Neural cell (in vitro differentiated cells): ENCODE results near the gene AIFM1. TPM values are rescaled to one million over a fixed set of nuclear protein-coding genes. Genes with fewer than 3 reads are reported as not detected.

Source experiments
- H2AFZ ChIP-seq: fragments of 200-600, 300-800 bp; sonication (generic), shearing (Covaris generic); 2 replicates; pipeline ENCODE4 v1.6.0; 2014; ENCODE audit warnings: low read depth, mild to moderate bottlenecking, antibody characterized with exemption, low read length, moderate library complexity
- H3F3A ChIP-seq: fragments of 200-600 bp; shearing (Covaris generic); 2 replicates; pipeline ENCODE4 v1.6.1; 2016; ENCODE audit warnings: mild to moderate bottlenecking, moderate library complexity, mixed read lengths, antibody characterized with exemption, low read length; ENCODE audit not compliant: insufficient read depth, poor library complexity, severe bottlenecking
- H3K27ac ChIP-seq: fragments of 200-600, 300-800 bp; sonication (generic), shearing (Covaris generic); 2 replicates; pipeline ENCODE4 v1.5.1; 2014; ENCODE audit warnings: mild to moderate bottlenecking, low read length, moderate library complexity
- H3K27me3 ChIP-seq: fragments of 300-800, 200-600 bp; sonication (generic), shearing (Covaris generic); 2 replicates; pipeline ENCODE4 v1.6.0; 2014; ENCODE audit warnings: mild to moderate bottlenecking, low read depth, low read length, moderate library complexity; ENCODE audit not compliant: insufficient read depth
- H3K36me3 ChIP-seq: fragments of 300-800, 200-600 bp; sonication (generic), shearing (Covaris generic); 2 replicates; pipeline ENCODE4 v1.5.1; 2014; ENCODE audit warnings: mild to moderate bottlenecking, antibody characterized with exemption, low read length, moderate library complexity; ENCODE audit not compliant: insufficient read depth
- H3K4me2 ChIP-seq: fragments of 300-800, 200-600 bp; sonication (generic), shearing (Covaris generic); 2 replicates; pipeline ENCODE4 v1.6.0; 2014; ENCODE audit warnings: mild to moderate bottlenecking, low read length
- H3K4me3 ChIP-seq: fragments of 300-800, 200-600 bp; sonication (generic), shearing (Covaris generic); 2 replicates; pipeline ENCODE4 v1.5.1; 2014; ENCODE audit warnings: mild to moderate bottlenecking, low read length, moderate library complexity
- H3K79me2 ChIP-seq: fragments of 200-600 bp; shearing (Covaris generic); replicated peaks from 2 replicates; pipeline ENCODE4 v1.6.0; 2014; ENCODE audit warnings: mild to moderate bottlenecking, low read length, moderate library complexity; ENCODE audit not compliant: insufficient read depth
- H3K9ac ChIP-seq: fragments of 300-800, 200-600 bp; sonication (generic), shearing (Covaris generic); 2 replicates; pipeline ENCODE4 v1.6.1; 2016; ENCODE audit warnings: mild to moderate bottlenecking, low read length, mixed read lengths
- H3K9me2 ChIP-seq: fragments of 200-600 bp; shearing (Covaris generic); 2 replicates; pipeline ENCODE4 v1.6.1; 2016; ENCODE audit warnings: mild to moderate bottlenecking, low read length, mixed read lengths; ENCODE audit not compliant: insufficient read depth
- H3K9me3 ChIP-seq: fragments of 200-600, 300-800 bp; sonication (generic), shearing (Covaris generic); 2 replicates; pipeline ENCODE4 v1.6.1; 2016; ENCODE audit warnings: mild to moderate bottlenecking, mixed run types, low read length, moderate library complexity, mixed read lengths
- H4K20me1 ChIP-seq: fragments of 200-600 bp; shearing (Covaris generic); 2 replicates; pipeline ENCODE4 v1.6.1; 2016; ENCODE audit warnings: mild to moderate bottlenecking, mixed run types; ENCODE audit not compliant: insufficient read depth
- EP300 ChIP-seq: fragments of 450-650 bp; conservative IDR thresholded peaks from 2 replicates; pipeline ENCODE4 v1.6.1; 2014; ENCODE audit warnings: antibody characterized with exemption, mild to moderate bottlenecking, moderate library complexity; ENCODE audit not compliant: poor library complexity, severe bottlenecking
- EZH2 ChIP-seq: fragments of 200-600, 300-800 bp; shearing (Covaris generic), sonication (generic); IDR thresholded peaks from 2 replicates; pipeline ENCODE4 v1.6.1; 2014; ENCODE audit warnings: antibody characterized with exemption, low read length, borderline replicate concordance, mild to moderate bottlenecking; ENCODE audit not compliant: insufficient read depth, poor library complexity, severe bottlenecking
- MXI1 ChIP-seq: fragments of 450-650 bp; conservative IDR thresholded peaks from 2 replicates; pipeline ENCODE4 v1.6.1; 2014; ENCODE audit warnings: antibody characterized with exemption, mild to moderate bottlenecking; ENCODE audit not compliant: poor library complexity, severe bottlenecking
- POLR2AphosphoS5 ChIP-seq: IDR thresholded peaks from 2 replicates; pipeline ENCODE4 v1.6.1; 2012
- RAD21 ChIP-seq: fragments of 450-650 bp; conservative IDR thresholded peaks from 2 replicates; pipeline ENCODE4 v1.6.1; 2014; ENCODE audit warnings: antibody characterized with exemption, mild to moderate bottlenecking, moderate library complexity
- SMC3 ChIP-seq: fragments of 450-650 bp; conservative IDR thresholded peaks from 2 replicates; pipeline ENCODE4 v1.6.1; 2014; ENCODE audit warnings: antibody characterized with exemption, mild to moderate bottlenecking, moderate library complexity; ENCODE audit not compliant: poor library complexity
- TAF1 ChIP-seq: IDR thresholded peaks from 2 replicates; pipeline ENCODE4 v1.6.1; 2012; ENCODE audit warnings: low read depth
- polyA plus RNA-seq: library from polyadenylated mRNA; depleted of rRNA; stranded (reverse); fragments of >200 nt; gene quantifications from 2 replicates; pipeline ENCODE4 v1.2.3, GENCODE V29; 2014
- TF ChIP-seq, protein P1 (sequence below): fragments of 450-650 bp; IDR thresholded peaks from 2 replicates; pipeline ENCODE4 v1.5.1; 2014; ENCODE audit warnings: antibody characterized with exemption, mild to moderate bottlenecking, moderate library complexity; ENCODE audit not compliant: poor library complexity, severe bottlenecking
- TF ChIP-seq, protein P2 (sequence below): IDR thresholded peaks from 2 replicates; pipeline ENCODE4 v1.6.1; 2012; ENCODE audit warnings: borderline replicate concordance

The AIFM1 gene
- polyA plus RNA-seq, 1 donor from 2014 or later, result 24.3 TPM

DNA sequence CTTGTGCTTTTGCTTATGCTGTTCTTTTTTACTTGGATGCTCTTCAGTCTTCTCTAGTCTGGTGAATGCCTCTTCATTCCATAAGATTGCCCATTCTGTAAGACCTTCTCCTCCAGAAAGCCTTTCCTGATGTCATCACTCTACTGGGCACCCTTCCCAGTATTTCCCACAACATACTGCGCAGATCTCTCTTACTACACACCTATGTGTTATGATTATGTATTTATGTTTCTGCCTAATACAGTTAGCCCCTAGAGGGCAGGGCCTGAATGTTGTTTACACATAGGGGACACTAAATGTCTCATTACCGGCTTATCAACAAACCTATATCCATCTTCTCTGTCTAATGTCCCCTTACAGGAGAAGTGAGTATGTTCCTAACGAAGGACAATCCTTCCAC lies 21.1 kb downstream of the AIFM1 start:
- H3K9ac ChIP-seq, result no peak overlapping the region
- TF ChIP-seq TAF1 (no peak), RAD21 (no peak), EP300 (no peak), SMC3 (no peak), POLR2AphosphoS5 (no peak), MXI1 (no peak), EZH2 (no peak)
- TF ChIP-seq, protein P1, sequence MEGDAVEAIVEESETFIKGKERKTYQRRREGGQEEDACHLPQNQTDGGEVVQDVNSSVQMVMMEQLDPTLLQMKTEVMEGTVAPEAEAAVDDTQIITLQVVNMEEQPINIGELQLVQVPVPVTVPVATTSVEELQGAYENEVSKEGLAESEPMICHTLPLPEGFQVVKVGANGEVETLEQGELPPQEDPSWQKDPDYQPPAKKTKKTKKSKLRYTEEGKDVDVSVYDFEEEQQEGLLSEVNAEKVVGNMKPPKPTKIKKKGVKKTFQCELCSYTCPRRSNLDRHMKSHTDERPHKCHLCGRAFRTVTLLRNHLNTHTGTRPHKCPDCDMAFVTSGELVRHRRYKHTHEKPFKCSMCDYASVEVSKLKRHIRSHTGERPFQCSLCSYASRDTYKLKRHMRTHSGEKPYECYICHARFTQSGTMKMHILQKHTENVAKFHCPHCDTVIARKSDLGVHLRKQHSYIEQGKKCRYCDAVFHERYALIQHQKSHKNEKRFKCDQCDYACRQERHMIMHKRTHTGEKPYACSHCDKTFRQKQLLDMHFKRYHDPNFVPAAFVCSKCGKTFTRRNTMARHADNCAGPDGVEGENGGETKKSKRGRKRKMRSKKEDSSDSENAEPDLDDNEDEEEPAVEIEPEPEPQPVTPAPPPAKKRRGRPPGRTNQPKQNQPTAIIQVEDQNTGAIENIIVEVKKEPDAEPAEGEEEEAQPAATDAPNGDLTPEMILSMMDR, result no peak
- TF ChIP-seq, protein P2, sequence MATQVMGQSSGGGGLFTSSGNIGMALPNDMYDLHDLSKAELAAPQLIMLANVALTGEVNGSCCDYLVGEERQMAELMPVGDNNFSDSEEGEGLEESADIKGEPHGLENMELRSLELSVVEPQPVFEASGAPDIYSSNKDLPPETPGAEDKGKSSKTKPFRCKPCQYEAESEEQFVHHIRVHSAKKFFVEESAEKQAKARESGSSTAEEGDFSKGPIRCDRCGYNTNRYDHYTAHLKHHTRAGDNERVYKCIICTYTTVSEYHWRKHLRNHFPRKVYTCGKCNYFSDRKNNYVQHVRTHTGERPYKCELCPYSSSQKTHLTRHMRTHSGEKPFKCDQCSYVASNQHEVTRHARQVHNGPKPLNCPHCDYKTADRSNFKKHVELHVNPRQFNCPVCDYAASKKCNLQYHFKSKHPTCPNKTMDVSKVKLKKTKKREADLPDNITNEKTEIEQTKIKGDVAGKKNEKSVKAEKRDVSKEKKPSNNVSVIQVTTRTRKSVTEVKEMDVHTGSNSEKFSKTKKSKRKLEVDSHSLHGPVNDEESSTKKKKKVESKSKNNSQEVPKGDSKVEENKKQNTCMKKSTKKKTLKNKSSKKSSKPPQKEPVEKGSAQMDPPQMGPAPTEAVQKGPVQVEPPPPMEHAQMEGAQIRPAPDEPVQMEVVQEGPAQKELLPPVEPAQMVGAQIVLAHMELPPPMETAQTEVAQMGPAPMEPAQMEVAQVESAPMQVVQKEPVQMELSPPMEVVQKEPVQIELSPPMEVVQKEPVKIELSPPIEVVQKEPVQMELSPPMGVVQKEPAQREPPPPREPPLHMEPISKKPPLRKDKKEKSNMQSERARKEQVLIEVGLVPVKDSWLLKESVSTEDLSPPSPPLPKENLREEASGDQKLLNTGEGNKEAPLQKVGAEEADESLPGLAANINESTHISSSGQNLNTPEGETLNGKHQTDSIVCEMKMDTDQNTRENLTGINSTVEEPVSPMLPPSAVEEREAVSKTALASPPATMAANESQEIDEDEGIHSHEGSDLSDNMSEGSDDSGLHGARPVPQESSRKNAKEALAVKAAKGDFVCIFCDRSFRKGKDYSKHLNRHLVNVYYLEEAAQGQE, result no peak
- no peak overlapping the region for H3K4me2 ChIP-seq
- no peaks in the 10 kb centered on the region for H3F3A ChIP-seq
- no peaks in the 10 kb centered on the region for H3K9me3 ChIP-seq
- H3K27me3 ChIP-seq, result no peaks in the 10 kb centered on the region
- H3K36me3 ChIP-seq, result no peaks in the 10 kb centered on the region
- H3K9me2 ChIP-seq, result no peaks in the 10 kb centered on the region
- H3K79me2 ChIP-seq, result no peaks in the 10 kb centered on the region
- no peaks in the 10 kb centered on the region for H4K20me1 ChIP-seq
- H3K27ac ChIP-seq, result no peak overlapping the region
- no peak overlapping the region for H2AFZ ChIP-seq
- H3K4me3 ChIP-seq, result no peak overlapping the region

DNA sequence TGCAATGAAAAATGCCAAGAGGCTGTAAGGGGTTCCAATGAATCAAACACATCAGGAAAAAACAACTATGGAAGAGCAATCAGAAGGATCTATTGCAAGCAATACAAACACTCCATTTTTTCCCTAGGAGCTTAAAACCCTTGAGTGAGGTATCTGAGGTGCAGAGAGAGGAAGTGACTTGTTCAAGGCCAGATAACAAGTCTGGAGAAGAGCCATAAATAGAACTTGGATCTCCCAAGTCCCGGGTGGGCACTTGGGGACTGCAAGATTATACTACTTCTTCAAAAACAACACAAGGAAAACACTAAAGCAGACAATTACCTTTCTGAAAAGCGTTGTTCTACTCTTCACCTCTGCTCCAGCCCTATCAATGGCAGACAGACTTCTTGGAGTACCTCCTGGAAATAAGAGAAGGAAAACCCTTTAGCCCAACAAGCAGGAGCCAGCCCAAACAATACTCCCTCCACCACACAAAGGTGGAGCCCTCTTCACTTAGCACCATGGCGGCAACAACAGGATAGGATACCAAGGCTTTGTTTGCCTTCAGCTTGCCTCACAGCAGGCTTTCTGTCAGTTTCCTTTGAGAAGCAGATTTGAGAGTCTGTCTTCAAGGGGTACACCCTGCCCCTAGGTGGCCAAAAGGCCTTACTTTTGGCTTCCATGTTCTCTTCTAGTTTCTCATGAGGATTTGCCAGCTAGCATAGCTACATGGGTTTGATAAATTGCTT lies 26.0 kb downstream of the AIFM1 start:
- no peaks in the 10 kb centered on the region for H3K79me2 ChIP-seq
- no peak overlapping the region for H3K27ac ChIP-seq
- H3K36me3 ChIP-seq, result no peaks in the 10 kb centered on the region
- no peak overlapping the region for H3K9ac ChIP-seq
- no peak overlapping the region for H3K4me3 ChIP-seq
- H4K20me1 ChIP-seq, result no peaks in the 10 kb centered on the region
- H3K9me3 ChIP-seq, result no peaks in the 10 kb centered on the region
- TF ChIP-seq, protein P1, result no peak
- TF ChIP-seq, protein P2, result no peak
- no peak for TF ChIP-seq RAD21
- no peak for TF ChIP-seq EZH2
- no peak overlapping the region for H2AFZ ChIP-seq
- no peaks in the 10 kb centered on the region for H3F3A ChIP-seq
- H3K4me2 ChIP-seq, result no peak overlapping the region
- H3K9me2 ChIP-seq, result no peaks in the 10 kb centered on the region
- no peaks in the 10 kb centered on the region for H3K27me3 ChIP-seq
